ENCODE data around the gene MACF1.
A peak's percentile ranks its signal among the peaks of the same experiment; 100 is the strongest.

Gene MACF1

GRCh38 chr1:39266269-39266668 is 61.8 kb downstream of the MACF1 start:
- peak; percentile 51 for DNase-seq

GRCh38 chr1:39266792-39267191 is 62.3 kb downstream of the MACF1 start:
- no peak for DNase-seq

GRCh38 chr1:39268112-39268581 is 63.7 kb downstream of the MACF1 start:
- DNase-seq: no peak

- no peak for DNase-seq
Measured at GRCh38 chr1:39268906-39269305, 64.4 kb downstream of the MACF1 start.

GRCh38 chr1:39269349-39269748 is 64.9 kb downstream of the MACF1 start:
- no peak for DNase-seq

- no peak for DNase-seq
Measured at GRCh38 chr1:39269791-39270342, 65.4 kb downstream of the MACF1 start.

GRCh38 chr1:39270368-39270767 is 65.9 kb downstream of the MACF1 start:
- no peak for DNase-seq

- peak; percentile 38 for DNase-seq
Measured at GRCh38 chr1:39272027-39272797, 67.7 kb downstream of the MACF1 start.

- peak; percentile 42 for DNase-seq
Measured at GRCh38 chr1:39272798-39273469, 68.4 kb downstream of the MACF1 start.

- no peak for DNase-seq
Measured at GRCh38 chr1:39275836-39276507, 71.5 kb downstream of the MACF1 start.

GRCh38 chr1:39277879-39278278 is 73.4 kb downstream of the MACF1 start:
- no peak for DNase-seq

GRCh38 chr1:39282537-39283216 is 78.2 kb downstream of the MACF1 start:
- no peak for DNase-seq

GRCh38 chr1:39283858-39284257 is 79.4 kb downstream of the MACF1 start:
- no peak for DNase-seq

GRCh38 chr1:39287541-39287940 is 83.0 kb downstream of the MACF1 start:
- no peak for DNase-seq

- DNase-seq: no peak
Measured at GRCh38 chr1:39288735-39289465, 84.4 kb downstream of the MACF1 start.

GRCh38 chr1:39292401-39292800 is 87.9 kb downstream of the MACF1 start:
- no peak for DNase-seq

- DNase-seq: no peak
Measured at GRCh38 chr1:39293375-39294070, 89.0 kb downstream of the MACF1 start.

- no peak for DNase-seq
Measured at GRCh38 chr1:39294531-39294930, 90.0 kb downstream of the MACF1 start.

- no peak for DNase-seq
Measured at GRCh38 chr1:39295901-39296300, 91.4 kb downstream of the MACF1 start.

GRCh38 chr1:39297551-39297950 is 93.1 kb downstream of the MACF1 start:
- DNase-seq: no peak

- no peak for DNase-seq
Measured at GRCh38 chr1:39301606-39302005, 97.1 kb downstream of the MACF1 start.

GRCh38 chr1:39305555-39305954 is 101.1 kb downstream of the MACF1 start:
- no peak for DNase-seq
